Hepatocyte (in vitro differentiated cells): Measurements from ENCODE around the gene PTRH1. TPM values are rescaled to one million over a fixed set of nuclear protein-coding genes. Genes with fewer than 3 reads are reported as not detected.
A peak's percentile ranks its signal among the peaks of the same experiment; 100 is the strongest.

Experiments used
- DNase-seq: peaks from one replicate; pipeline ENCODE4 v3.0.0-alpha.2; 2016; ENCODE audit warnings: low spot score
- H2AFZ ChIP-seq: fragments of 200-600 bp; sonication (generic); 2 replicates; pipeline ENCODE4 v1.6.0; 2016; ENCODE audit warnings: antibody characterized with exemption, mild to moderate bottlenecking
- H3K27ac ChIP-seq: fragments of 200-600 bp; sonication (generic); 2 replicates; pipeline ENCODE4 v1.5.1; 2016; ENCODE audit warnings: mild to moderate bottlenecking
- H3K27me3 ChIP-seq: fragments of 200-600 bp; sonication (generic); 2 replicates; pipeline ENCODE4 v1.6.1; 2016
- H3K36me3 ChIP-seq: fragments of 200-600 bp; sonication (generic); replicated peaks from 2 replicates; pipeline ENCODE4 v1.5.1; 2016; ENCODE audit warnings: low read depth; ENCODE audit not compliant: insufficient read depth
- H3K4me1 ChIP-seq: fragments of 200-600 bp; sonication (generic); 2 replicates; pipeline ENCODE4 v1.5.1; 2016; ENCODE audit warnings: mild to moderate bottlenecking, moderate library complexity; ENCODE audit not compliant: insufficient read depth
- H3K4me2 ChIP-seq: fragments of 200-600 bp; sonication (generic); 2 replicates; pipeline ENCODE4 v1.6.0; 2016
- H3K4me3 ChIP-seq: fragments of 200-600 bp; sonication (generic); 2 replicates; pipeline ENCODE4 v1.5.1; 2016; ENCODE audit warnings: mild to moderate bottlenecking
- H3K79me2 ChIP-seq: fragments of 200-600 bp; sonication (generic); 2 replicates; pipeline ENCODE4 v1.6.0; 2017; ENCODE audit warnings: mild to moderate bottlenecking
- H3K9me2 ChIP-seq: fragments of 200-600 bp; sonication (generic); replicated peaks from 2 replicates; pipeline ENCODE4 v1.6.0; 2017; ENCODE audit warnings: mild to moderate bottlenecking; ENCODE audit not compliant: insufficient read depth
- H3K9me3 ChIP-seq: fragments of 200-600 bp; sonication (generic); 2 replicates; pipeline ENCODE4 v1.5.1; 2016; ENCODE audit warnings: low read depth, mild to moderate bottlenecking
- H4K20me1 ChIP-seq: fragments of 200-600 bp; sonication (generic); 2 replicates; pipeline ENCODE4 v1.6.0; 2016; ENCODE audit warnings: mild to moderate bottlenecking; ENCODE audit not compliant: insufficient read depth, poor library complexity, severe bottlenecking
- EZH2 ChIP-seq: fragments of 200-600 bp; sonication (generic); IDR thresholded peaks from 2 replicates; pipeline ENCODE4 v1.6.1; 2016; ENCODE audit warnings: antibody characterized with exemption, mild to moderate bottlenecking, borderline replicate concordance
- EZH2phosphoT487 ChIP-seq: fragments of 200-600 bp; sonication (generic); IDR thresholded peaks from one replicate; pipeline ENCODE4 v1.6.1; 2018; ENCODE audit warnings: antibody characterized with exemption, mild to moderate bottlenecking, low read depth, moderate library complexity; ENCODE audit not compliant: unreplicated experiment, severe bottlenecking
- WGBS: methylation state at CpG from one replicate; pipeline ENCODE4 v1.1.6; 2016; ENCODE audit warnings: low lambda C conversion rate; ENCODE audit errors: missing lambda C conversion rate; 5-methylcytosine and 5-hydroxymethylcytosine counted together
- polyA plus RNA-seq: library from polyadenylated mRNA; unstranded; fragments of >200 nt; fragmentation: Nextera tagmentation; extraction: Ambion mirVana; gene quantifications from 2 replicates; pipeline ENCODE4 v1.2.1, GENCODE V29; 2016
- total RNA-seq: library from RNA; depleted of rRNA; stranded (reverse); fragments of >200 nt; gene quantifications from 2 replicates; pipeline ENCODE4 v1.2.3, GENCODE V29; 2014
- TF ChIP-seq, protein P1 (sequence below): fragments of 200-600 bp; sonication (generic); IDR thresholded peaks from 2 replicates; pipeline ENCODE4 v1.5.1; 2016; ENCODE audit warnings: antibody characterized with exemption, mild to moderate bottlenecking; ENCODE audit not compliant: poor library complexity

The PTRH1 gene
- total and polyA plus RNA-seq, 2 experiments from 2014 or later, result 13.5 to 25.9 TPM

DNA sequence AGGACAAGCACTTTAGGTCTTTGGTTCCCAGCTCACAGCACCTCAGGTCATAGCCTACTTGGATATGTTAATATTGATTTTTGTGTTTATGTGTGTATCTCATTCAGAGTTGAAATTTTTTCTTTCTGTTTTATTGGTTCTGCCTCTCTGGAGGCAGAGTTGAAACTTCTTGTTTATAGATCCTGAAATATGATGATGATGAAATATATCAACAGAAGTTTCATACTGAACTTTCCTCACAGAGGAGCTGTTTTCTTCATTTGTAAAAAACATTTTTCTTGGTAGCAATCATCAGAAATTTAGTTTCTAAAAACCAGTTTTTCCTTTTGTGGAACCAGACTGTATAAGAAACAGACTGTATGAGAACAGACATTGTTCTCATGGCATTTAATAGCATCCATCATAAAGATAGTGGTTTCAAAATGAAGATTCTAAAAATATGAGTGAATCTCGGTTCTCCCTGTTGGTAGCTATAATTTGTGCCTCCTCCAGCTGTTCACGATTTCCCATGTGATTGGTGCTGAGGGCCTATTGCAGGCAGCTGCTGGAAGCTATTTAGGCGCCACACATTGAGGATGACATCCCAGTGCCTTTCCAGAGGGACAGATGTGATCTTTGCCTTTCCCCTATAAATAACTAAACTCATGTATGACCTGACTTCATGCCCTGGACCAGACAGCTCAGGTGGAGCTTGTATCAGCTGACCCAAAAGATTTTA lies 48.2 kb downstream of the PTRH1 start:
- DNase-seq, result no peak
- Histone ChIP-seq H3K27ac (no peak overlapping the region), H3K9me2 (no peaks in the 10 kb centered on the region), H3K4me1 (peaks cover 9% of the 10 kb centered on the region), H2AFZ (no peak overlapping the region), H3K4me2 (no peak overlapping the region), H3K9me3 (no peaks in the 10 kb centered on the region), H3K36me3 (no peaks in the 10 kb centered on the region), H4K20me1 (no peaks in the 10 kb centered on the region), H3K4me3 (no peak overlapping the region), H3K79me2 (no peaks in the 10 kb centered on the region), H3K27me3 (no peaks in the 10 kb centered on the region)
- WGBS, result 80% methylated on average over 3 of the region's 3 CpGs
- TF ChIP-seq EZH2, result no peak
- no peak for TF ChIP-seq EZH2phosphoT487
- TF ChIP-seq, protein P1, sequence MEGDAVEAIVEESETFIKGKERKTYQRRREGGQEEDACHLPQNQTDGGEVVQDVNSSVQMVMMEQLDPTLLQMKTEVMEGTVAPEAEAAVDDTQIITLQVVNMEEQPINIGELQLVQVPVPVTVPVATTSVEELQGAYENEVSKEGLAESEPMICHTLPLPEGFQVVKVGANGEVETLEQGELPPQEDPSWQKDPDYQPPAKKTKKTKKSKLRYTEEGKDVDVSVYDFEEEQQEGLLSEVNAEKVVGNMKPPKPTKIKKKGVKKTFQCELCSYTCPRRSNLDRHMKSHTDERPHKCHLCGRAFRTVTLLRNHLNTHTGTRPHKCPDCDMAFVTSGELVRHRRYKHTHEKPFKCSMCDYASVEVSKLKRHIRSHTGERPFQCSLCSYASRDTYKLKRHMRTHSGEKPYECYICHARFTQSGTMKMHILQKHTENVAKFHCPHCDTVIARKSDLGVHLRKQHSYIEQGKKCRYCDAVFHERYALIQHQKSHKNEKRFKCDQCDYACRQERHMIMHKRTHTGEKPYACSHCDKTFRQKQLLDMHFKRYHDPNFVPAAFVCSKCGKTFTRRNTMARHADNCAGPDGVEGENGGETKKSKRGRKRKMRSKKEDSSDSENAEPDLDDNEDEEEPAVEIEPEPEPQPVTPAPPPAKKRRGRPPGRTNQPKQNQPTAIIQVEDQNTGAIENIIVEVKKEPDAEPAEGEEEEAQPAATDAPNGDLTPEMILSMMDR, result no peak

DNA sequence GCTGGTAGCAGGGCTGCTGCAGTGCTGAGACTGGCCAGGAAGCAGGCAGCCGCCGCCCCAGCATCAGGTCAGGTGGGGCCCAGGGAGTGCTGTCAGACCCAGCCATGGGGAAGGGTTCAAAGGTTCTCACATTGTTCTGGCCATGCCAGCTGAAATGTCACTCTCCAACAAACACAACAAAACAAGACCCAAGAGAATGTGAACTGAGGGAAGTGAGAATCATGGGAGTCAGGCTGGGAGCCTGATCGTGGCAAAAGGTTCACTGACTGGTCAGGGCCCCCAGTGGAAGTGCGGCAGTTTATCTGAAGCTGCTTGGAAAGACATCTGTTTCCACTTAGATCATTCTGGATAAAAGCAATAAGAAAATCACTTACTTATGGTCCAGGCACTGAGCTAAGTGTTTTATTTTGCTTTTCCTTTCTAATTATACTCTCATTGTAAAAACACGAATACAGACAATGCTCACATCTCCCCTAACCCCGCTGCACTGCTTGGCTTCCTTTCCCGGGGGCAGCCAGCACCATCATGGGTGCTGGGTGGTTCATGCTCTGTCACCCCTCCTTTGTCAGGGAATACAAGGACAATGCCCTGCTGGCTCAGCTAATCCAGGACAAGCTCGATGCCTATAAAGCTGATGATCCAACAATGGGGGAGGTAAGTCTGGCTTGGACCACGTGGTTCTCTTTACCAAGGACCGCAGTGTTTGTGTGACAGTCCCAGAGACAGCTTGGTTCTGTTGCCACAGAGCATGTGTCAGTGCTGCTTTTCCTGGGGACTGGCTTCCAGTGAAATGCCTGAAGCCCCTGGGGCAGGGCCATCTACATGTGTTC lies 50.6 kb downstream of the PTRH1 start:
- Histone ChIP-seq H3K79me2 (no peaks in the 10 kb centered on the region), H3K4me1 (peaks cover 9% of the 10 kb centered on the region), H3K27ac (peak overlapping the region; percentile 22), H3K36me3 (no peaks in the 10 kb centered on the region), H3K4me3 (no peak overlapping the region), H3K4me2 (peak overlapping the region; percentile 37), H4K20me1 (no peaks in the 10 kb centered on the region), H3K9me3 (no peaks in the 10 kb centered on the region), H2AFZ (no peak overlapping the region), H3K27me3 (no peaks in the 10 kb centered on the region), H3K9me2 (no peaks in the 10 kb centered on the region)
- 46% methylated on average over 10 of the region's 10 CpGs for WGBS
- no peak for TF ChIP-seq EZH2phosphoT487
- TF ChIP-seq, protein P1, result no peak
- no peak for TF ChIP-seq EZH2
- peak; percentile 40 for DNase-seq

DNA sequence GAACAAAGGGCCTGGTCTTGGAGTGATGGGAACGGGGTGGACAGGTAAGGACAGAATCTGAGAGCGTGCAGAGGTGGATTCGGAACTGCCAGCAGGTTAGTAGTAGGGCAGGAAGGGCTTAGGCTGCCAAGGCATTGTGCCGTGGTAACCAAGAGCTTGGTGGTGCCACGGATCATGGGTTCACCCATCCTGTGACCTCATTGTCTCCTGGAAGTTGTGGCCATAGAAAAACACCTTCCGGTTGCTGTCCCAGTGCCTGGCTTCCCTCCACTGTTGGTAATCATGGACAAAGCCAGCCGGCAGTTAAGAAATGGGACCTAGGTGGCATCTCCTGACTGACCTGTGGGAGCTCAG lies 51.2 kb downstream of the PTRH1 start:
- no peaks in the 10 kb centered on the region for H3K79me2 ChIP-seq
- peak overlapping the region; percentile 22 for H3K27ac ChIP-seq
- 95% methylated on average over 7 of the region's 7 CpGs for WGBS
- no peaks in the 10 kb centered on the region for H3K27me3 ChIP-seq
- no peaks in the 10 kb centered on the region for H3K9me3 ChIP-seq
- no peaks in the 10 kb centered on the region for H3K9me2 ChIP-seq
- DNase-seq, result no peak
- no peaks in the 10 kb centered on the region for H3K36me3 ChIP-seq
- TF ChIP-seq, protein P1, result no peak
- TF ChIP-seq EZH2phosphoT487, result no peak
- TF ChIP-seq EZH2, result no peak
- H3K4me1 ChIP-seq, result peaks cover 9% of the 10 kb centered on the region
- no peak overlapping the region for H3K4me3 ChIP-seq
- no peak overlapping the region for H3K4me2 ChIP-seq
- no peaks in the 10 kb centered on the region for H4K20me1 ChIP-seq
- H2AFZ ChIP-seq, result no peak overlapping the region

Other genes starting within 250 kb of the PTRH1 start
- gene STXBP1, start 103.4 kb downstream of the PTRH1 start, total RNA-seq, result 10.7 and 27.6 TPM in 2 replicates
- 18.0 and 22.6 TPM in 2 replicates for gene STXBP1, start 103.4 kb downstream of the PTRH1 start, polyA plus RNA-seq
- gene CFAP157, start 8.7 kb downstream of the PTRH1 start, total RNA-seq, result not detected in 2 replicates
- gene CFAP157, start 8.7 kb downstream of the PTRH1 start, polyA plus RNA-seq, result 0.15 and 0.51 TPM in 2 replicates
- 0.24 TPM in 1 of 2 replicates, not detected in the other for gene TTC16, start 416 bp upstream of the PTRH1 start, total RNA-seq
- gene TTC16, start 416 bp upstream of the PTRH1 start, polyA plus RNA-seq, result not detected in 2 replicates
- 16.8 and 17.1 TPM in 2 replicates for gene TOR2A, start 19.6 kb upstream of the PTRH1 start, total RNA-seq
- 21.3 and 28.8 TPM in 2 replicates for gene TOR2A, start 19.6 kb upstream of the PTRH1 start, polyA plus RNA-seq
- 0.23 and 0.96 TPM in 2 replicates for gene SH2D3C, start 63.0 kb upstream of the PTRH1 start, total RNA-seq
- gene SH2D3C, start 63.0 kb upstream of the PTRH1 start, polyA plus RNA-seq, result 0.89 and 2.2 TPM in 2 replicates
- 53.5 and 84.6 TPM in 2 replicates for gene CDK9, start 70.4 kb upstream of the PTRH1 start, total RNA-seq
- 91.4 and 92.3 TPM in 2 replicates for gene CDK9, start 70.4 kb upstream of the PTRH1 start, polyA plus RNA-seq
- gene FPGS, start 87.2 kb upstream of the PTRH1 start, total RNA-seq, result 27.4 and 30.9 TPM in 2 replicates
- 48.5 and 52.2 TPM in 2 replicates for gene FPGS, start 87.2 kb upstream of the PTRH1 start, polyA plus RNA-seq
- 3.2 and 6.8 TPM in 2 replicates for gene ENG, start 139.0 kb upstream of the PTRH1 start, total RNA-seq
- 19.4 and 21.2 TPM in 2 replicates for gene ENG, start 139.0 kb upstream of the PTRH1 start, polyA plus RNA-seq
- gene AK1, start 162.0 kb upstream of the PTRH1 start, total RNA-seq, result 28.3 and 39.8 TPM in 2 replicates
- 85.9 and 91.3 TPM in 2 replicates for gene AK1, start 162.0 kb upstream of the PTRH1 start, polyA plus RNA-seq
- 31.8 and 37.3 TPM in 2 replicates for gene ST6GALNAC6, start 183.9 kb upstream of the PTRH1 start, total RNA-seq
- 47.7 and 61.2 TPM in 2 replicates for gene ST6GALNAC6, start 183.9 kb upstream of the PTRH1 start, polyA plus RNA-seq
- gene ST6GALNAC4, start 201.4 kb upstream of the PTRH1 start, total RNA-seq, result 13.2 and 14.6 TPM in 2 replicates
- 14.3 and 15.2 TPM in 2 replicates for gene ST6GALNAC4, start 201.4 kb upstream of the PTRH1 start, polyA plus RNA-seq
- 1.6 and 3.7 TPM in 2 replicates for gene PIP5KL1, start 215.1 kb upstream of the PTRH1 start, total RNA-seq
- 1.4 and 2.5 TPM in 2 replicates for gene PIP5KL1, start 215.1 kb upstream of the PTRH1 start, polyA plus RNA-seq
- 19.2 and 22.4 TPM in 2 replicates for gene DPM2, start 222.2 kb upstream of the PTRH1 start, total RNA-seq
- 57.1 and 61.9 TPM in 2 replicates for gene DPM2, start 222.2 kb upstream of the PTRH1 start, polyA plus RNA-seq